Retinal pigment epithelial cell (primary cell): Measurements from ENCODE around the gene AK5.
"Not testable (repeated sequence)": the region's sequence is repeated elsewhere in the genome, so short reads cannot be mapped to it uniquely, and the experiment has no call there.

ENCODE experiments used
- DNase-seq: peaks from one replicate; pipeline ENCODE4 v3.0.0-alpha.2; 2010; ENCODE audit warnings: low read depth
- H3K4me3 ChIP-seq: 2 replicates; pipeline ENCODE4 v1.5.1; 2011; ENCODE audit warnings: mild to moderate bottlenecking, low read length, control low read depth, moderate library complexity
- CTCF ChIP-seq: conservative IDR thresholded peaks from 2 replicates; pipeline ENCODE4 v1.5.1; 2011; ENCODE audit warnings: low read depth, low read length, control low read depth, inconsistent platforms

Gene AK5

GRCh38 chr1:77405186-77405585, 123.4 kb downstream of the AK5 start:
- no peak for TF ChIP-seq CTCF
- no peak overlapping the region for H3K4me3 ChIP-seq
- DNase-seq: no peak

GRCh38 chr1:77406661-77407060, 124.8 kb downstream of the AK5 start:
- TF ChIP-seq CTCF: peak; percentile 8
- H3K4me3 ChIP-seq: no peak overlapping the region
- DNase-seq: peak; percentile 98

GRCh38 chr1:77407738-77408375, 126.0 kb downstream of the AK5 start:
- no peak overlapping the region for H3K4me3 ChIP-seq
- peak; percentile 39 for DNase-seq
- TF ChIP-seq CTCF: no peak

- not testable (repeated sequence) for H3K4me3 ChIP-seq, DNase-seq
These were observed 127.1 kb downstream of the AK5 start for GRCh38 chr1:77408933-77409332.

- no peak for DNase-seq
- H3K4me3 ChIP-seq: no peak overlapping the region
- TF ChIP-seq CTCF: no peak
These were observed 130.4 kb downstream of the AK5 start for GRCh38 chr1:77412069-77412819.

GRCh38 chr1:77412820-77413530, 131.2 kb downstream of the AK5 start:
- no peak for DNase-seq
- H3K4me3 ChIP-seq: no peak overlapping the region
- no peak for TF ChIP-seq CTCF

GRCh38 chr1:77413541-77414335, 131.9 kb downstream of the AK5 start:
- no peak for TF ChIP-seq CTCF
- H3K4me3 ChIP-seq: no peak overlapping the region
- DNase-seq: no peak
